Epidermal melanocyte (primary cell): ENCODE measurements around the gene EID2.

Experiments
- DNase-seq: peaks from one replicate; pipeline ENCODE4 v3.0.0; 2011; ENCODE audit warnings: low spot score; ENCODE audit not compliant: insufficient read length

The EID2 gene

GRCh38 chr19:39502640-39503417 lies 37.1 kb downstream of the EID2 start:
- peak; percentile 75 for DNase-seq

- DNase-seq = no peak
Observed at GRCh38 chr19:39501340-39501739, 38.6 kb downstream of the EID2 start.

GRCh38 chr19:39500543-39500942 lies 39.4 kb downstream of the EID2 start:
- no peak for DNase-seq

GRCh38 chr19:39499932-39500331 lies 40.0 kb downstream of the EID2 start:
- DNase-seq = no peak

- DNase-seq = no peak
Observed at GRCh38 chr19:39498798-39499642, 40.9 kb downstream of the EID2 start, which contains the start of gene DLL3. Gene DLL3 (plus strand): TSS chr19:39498947. CDS start chr19:39498975, 28 bp downstream.

- no peak for DNase-seq
Observed at GRCh38 chr19:39497996-39498797, 41.8 kb downstream of the EID2 start.

GRCh38 chr19:39497701-39497995 lies 42.3 kb downstream of the EID2 start:
- DNase-seq = no peak

GRCh38 chr19:39496063-39496462 lies 43.9 kb downstream of the EID2 start:
- no peak for DNase-seq

- no peak for DNase-seq
Observed at GRCh38 chr19:39494661-39495060, 45.3 kb downstream of the EID2 start.

GRCh38 chr19:39492788-39493187 lies 47.2 kb downstream of the EID2 start:
- DNase-seq = no peak

GRCh38 chr19:39492225-39492624 lies 47.7 kb downstream of the EID2 start:
- no peak for DNase-seq

GRCh38 chr19:39489756-39490155 lies 50.2 kb downstream of the EID2 start:
- no peak for DNase-seq
